SH-SY5Y (cell line): ENCODE results near the gene YIPF2.

Experiments used
- GATA2 ChIP-seq: IDR thresholded peaks from 2 replicates; pipeline ENCODE4 v1.6.1; 2011; ENCODE audit warnings: mild to moderate bottlenecking, low read depth, low read length
- GATA3 ChIP-seq: IDR thresholded peaks from 2 replicates; pipeline ENCODE4 v1.6.1; 2011; ENCODE audit warnings: low read depth, mild to moderate bottlenecking, low read length, moderate library complexity

Gene YIPF2

GRCh38 chr19:10878253-10878652, 50.2 kb downstream of the YIPF2 start:
- TF ChIP-seq GATA3 (no peak), GATA2 (no peak)

DNA sequence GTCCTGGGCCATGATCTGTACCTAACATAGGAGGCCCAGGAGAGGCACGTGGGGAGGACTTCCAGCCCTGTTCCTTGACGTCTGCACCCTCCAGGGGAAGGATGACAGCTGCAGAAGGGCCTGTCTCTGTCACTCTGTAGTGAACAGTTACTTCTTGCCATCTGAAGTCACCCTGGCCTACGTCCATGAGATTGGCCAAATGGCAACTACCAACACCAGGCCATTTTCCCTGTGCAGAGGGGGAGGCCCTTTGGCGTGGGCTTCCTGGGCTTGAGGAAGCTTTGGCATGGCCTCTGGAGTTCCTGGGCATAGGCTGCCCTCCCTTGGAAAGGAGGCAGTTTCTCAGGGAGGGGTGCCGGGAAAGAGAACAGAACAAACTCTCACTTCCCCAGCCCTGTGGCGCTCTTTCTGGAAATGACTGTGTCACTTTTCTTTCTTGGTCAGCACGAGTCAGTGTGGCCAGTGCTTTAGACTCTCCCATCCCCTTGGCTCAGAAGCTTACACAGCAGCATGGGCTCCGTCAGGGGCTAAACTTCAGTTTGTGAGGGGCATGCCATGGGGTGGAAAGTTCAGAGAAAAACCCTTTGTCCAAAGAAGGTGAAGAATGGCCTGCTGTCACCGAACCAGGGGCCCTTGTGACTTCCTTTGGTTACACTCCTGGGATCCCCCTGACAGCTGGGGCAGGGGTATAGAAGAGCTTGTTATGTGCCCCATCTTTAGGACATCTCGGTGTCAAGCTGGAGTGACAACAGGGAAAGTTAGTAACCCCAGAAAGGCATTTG, 51.8 kb downstream of the YIPF2 start:
- TF ChIP-seq GATA2, result no peak
- TF ChIP-seq GATA3, result no peak

DNA sequence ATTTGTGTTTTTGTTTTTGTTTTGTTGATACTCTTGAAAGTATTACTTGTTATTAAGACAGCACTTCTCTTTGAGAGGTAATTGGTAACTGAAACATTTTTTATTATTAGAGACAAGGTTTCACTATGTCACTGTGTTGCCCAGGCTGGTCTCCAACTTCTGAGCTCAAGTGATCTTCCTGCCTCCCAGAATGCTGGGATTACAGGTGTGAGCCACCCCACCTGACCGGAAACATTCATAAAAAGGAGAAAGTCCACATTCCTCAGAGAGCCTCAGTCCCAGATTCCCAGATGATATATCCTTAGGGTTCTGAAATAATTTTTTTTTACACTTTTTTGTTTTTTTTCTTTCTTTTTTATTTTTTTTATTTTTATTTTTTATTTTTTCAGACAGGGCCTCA, 54.4 kb downstream of the YIPF2 start:
- no peak for TF ChIP-seq GATA2
- no peak for TF ChIP-seq GATA3

- TF ChIP-seq GATA3 (no peak), GATA2 (no peak)
Measured at GRCh38 chr19:10872546-10873107, 55.8 kb downstream of the YIPF2 start.
